Central memory CD4-positive, alpha-beta T cell (primary cell): ENCODE data around the gene ICAM1.
A peak's percentile ranks its signal among the peaks of the same experiment; 100 is the strongest.

ENCODE experiments used
- DNase-seq: peaks from one replicate; pipeline ENCODE4 v3.0.0; 2022

ICAM1 gene

DNA sequence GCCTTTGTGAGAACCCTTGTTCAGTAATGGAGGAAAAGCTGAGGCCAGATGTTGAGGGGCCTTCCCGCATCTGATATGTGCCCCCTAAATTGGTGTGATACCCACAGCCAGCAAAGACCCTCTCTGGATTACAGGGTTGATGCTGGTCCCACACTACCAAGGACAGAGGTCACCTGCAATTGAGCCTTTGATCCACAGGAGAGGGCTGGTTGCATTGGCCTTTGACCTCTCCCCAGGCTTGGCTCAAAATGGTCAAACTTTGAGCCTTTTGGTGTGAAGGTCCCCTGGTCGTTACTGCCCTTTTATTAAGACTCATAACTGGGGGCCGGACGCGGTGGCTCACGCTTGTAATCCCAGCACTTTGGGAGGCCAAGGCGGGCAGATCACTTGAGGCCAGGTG lies 27.3 kb upstream of the ICAM1 start:
- no peak for DNase-seq

- DNase-seq = no peak
Observed at GRCh38 chr19:10245189-10245939, 25.6 kb upstream of the ICAM1 start.

GRCh38 chr19:10246511-10246910 lies 24.4 kb upstream of the ICAM1 start:
- no peak for DNase-seq

- DNase-seq = peak; percentile 97
Observed at GRCh38 chr19:10251792-10252694, 18.9 kb upstream of the ICAM1 start, which contains the start of gene MRPL4. TSS of gene MRPL4 (plus strand) at chr19:10252214. CDS start at chr19:10252254, 40 bp downstream.

DNA sequence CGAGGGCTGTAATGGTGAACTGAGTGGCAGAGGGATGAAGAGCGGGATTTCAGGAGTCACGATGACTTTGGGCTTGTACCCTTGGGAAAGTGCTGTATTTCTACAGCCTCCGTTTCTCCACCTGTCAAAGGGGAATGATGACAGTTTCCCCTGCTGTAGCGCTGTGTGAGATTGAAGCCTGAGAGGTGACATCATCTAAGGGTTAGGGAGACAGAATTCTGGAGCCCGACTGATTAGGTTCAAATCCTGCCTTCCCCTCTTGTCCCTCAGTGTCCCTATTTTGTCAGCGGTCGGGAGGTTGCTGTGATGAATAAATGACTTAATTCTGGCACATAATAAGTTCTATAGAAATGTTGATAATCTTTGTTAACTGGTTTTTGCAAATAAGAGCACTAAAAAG lies 18.2 kb upstream of the ICAM1 start:
- DNase-seq = no peak

DNA sequence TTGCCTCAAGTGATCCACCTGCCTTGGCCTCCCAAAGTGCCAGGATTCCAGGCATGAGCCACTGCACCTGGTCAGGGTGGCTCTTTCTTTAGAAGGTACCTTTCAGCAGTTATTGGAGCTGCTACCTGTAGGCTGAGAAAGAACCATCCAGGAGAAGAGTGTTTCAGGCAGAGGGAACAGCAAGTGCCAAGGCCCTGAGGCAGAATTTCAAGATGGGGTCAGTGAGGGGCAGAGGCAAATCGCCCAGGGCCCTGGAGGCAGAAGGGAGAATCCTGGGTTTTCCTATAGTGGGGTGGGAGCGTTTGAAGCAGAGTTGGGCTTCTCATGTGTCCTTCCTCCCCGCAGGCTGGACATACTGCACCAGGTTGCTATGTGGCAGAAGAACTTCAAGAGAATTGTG lies 16.7 kb upstream of the ICAM1 start:
- no peak for DNase-seq

GRCh38 chr19:10255358-10255757 lies 15.6 kb upstream of the ICAM1 start:
- no peak for DNase-seq

DNA sequence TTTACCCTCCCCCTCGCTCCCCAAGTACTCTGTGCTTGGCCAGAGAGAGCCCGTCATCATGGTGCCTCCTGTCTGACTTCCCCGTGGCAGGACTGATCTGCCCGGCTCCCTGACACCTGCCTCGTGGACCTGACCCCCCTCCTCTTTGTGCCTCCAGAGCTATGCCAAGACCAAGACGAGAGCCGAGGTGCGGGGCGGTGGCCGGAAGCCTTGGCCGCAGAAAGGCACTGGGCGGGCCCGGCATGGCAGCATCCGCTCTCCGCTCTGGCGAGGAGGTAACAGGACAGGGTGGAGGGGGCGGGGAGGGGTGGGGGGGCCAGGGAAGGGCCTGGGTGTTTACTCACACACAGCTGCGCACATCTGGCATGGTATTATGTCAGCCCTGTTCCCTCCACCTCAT lies 14.4 kb upstream of the ICAM1 start:
- DNase-seq = no peak

GRCh38 chr19:10256970-10257615 lies 13.8 kb upstream of the ICAM1 start:
- DNase-seq = no peak

DNA sequence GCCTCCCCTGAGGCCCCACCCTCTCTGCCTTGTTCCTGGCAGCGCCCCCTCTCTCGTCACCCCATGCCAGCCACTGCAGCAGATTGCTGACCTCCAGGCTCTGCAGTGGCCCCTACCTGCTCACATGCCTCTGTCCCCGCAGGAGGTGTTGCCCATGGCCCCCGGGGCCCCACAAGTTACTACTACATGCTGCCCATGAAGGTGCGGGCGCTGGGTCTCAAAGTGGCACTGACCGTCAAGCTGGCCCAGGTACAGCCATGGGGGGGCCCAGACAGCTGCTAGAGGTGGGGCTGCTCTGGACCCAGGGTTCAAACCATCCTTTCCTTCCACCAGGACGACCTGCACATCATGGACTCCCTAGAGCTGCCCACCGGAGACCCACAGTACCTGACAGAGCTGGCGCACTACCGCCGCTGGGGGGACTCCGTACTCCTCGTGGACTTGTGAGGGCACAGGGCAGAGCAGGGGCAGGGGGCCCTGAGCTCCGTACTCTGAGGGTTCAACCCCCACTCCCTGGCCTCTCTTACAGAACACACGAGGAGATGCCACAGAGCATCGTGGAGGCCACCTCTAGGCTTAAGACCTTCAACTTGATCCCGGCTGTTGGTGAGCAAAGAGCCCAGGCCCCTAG lies 12.7 kb upstream of the ICAM1 start:
- no peak for DNase-seq

DNA sequence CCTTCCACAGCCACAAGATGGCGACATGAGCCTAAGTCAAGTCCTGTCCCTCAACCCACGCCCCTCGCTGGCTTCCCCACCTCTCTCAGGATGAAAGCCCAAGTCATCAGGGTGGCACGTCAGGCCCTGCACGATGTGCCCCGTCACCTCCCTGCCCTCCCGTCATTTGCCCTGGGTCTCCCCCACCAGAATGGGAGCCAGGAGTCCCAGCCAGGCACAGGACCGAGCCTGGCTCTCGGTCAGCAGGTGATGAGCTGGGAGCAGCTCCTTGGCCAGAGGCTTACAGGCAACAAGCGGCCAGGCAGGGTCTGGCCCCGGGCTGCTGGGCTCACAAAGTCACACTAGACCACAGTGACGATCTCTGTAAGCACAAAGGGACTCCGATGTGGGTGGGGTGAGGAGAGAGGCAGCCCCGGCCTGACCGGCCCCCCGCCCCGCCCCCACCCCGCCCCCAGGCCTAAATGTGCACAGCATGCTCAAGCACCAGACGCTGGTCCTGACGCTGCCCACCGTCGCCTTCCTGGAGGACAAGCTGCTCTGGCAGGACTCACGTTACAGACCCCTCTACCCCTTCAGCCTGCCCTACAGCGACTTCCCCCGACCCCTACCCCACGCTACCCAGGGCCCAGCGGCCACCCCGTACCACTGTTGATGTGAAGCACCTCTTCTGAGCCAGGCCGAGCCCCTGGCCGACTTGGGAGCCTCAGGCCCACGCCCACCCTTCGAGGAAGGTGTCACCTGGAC lies 11.6 kb upstream of the ICAM1 start:
- peak; percentile 82 for DNase-seq

DNA sequence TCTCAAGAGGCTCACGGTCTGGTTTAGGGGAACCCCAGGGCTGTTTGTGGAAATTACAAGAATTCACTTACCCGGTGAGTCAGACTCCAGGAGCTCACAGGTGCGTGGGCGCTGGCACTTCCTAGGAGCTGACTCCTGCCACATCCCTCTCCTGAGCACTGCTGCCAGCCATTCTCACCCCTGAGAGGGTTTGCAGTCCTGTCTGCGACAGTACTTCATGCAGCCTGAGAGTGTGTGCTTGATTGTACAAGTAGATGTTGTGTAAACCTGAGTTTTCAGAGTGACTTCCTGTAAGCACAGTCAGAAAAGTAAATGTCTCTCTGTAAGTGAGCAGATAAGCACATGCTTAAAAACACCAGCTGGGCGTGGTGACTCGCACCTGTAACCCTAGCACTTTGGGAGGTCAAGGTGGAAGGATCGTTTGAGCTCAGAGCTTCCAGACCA lies 10.8 kb upstream of the ICAM1 start:
- no peak for DNase-seq

- no peak for DNase-seq
Observed at GRCh38 chr19:10262771-10263170, 8.1 kb upstream of the ICAM1 start.

GRCh38 chr19:10266706-10267105 lies 4.2 kb upstream of the ICAM1 start:
- no peak for DNase-seq

- no peak for DNase-seq
Observed at GRCh38 chr19:10268071-10268470, 2.8 kb upstream of the ICAM1 start.

GRCh38 chr19:10269333-10270179 lies 1.4 kb upstream of the ICAM1 start:
- DNase-seq = peak; percentile 81

GRCh38 chr19:10270180-10270615 lies 722 bp upstream of the ICAM1 start:
- peak; percentile 68 for DNase-seq

DNA sequence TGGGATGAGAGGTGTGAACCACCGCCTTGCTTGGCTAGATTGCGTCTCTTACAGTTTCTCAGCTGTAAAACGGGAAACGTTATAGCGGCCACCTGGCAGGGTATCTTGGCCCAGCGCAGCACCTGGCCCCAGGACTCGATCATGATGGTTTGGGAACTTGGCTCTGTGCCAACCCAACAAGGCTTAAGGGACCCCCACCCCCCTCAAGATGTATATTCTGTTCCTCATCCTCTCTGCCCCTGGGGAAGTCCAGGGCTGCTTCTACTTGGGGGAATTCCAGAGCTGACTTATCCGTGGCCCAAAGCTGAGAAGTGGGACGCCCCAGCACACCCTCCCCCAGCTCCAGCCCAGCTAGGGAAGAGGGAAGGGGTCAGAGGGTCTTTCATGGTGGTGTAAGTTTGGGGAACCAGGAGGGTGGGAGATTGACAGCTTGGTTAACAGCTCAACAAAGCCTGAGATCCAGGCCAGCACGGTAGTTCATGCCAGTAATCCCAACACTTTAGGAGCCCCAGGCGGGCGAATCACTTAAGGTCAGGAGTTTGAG lies 695 bp downstream of the ICAM1 start:
- no peak for DNase-seq

GRCh38 chr19:10274589-10274988 lies 3.7 kb downstream of the ICAM1 start:
- DNase-seq = no peak

DNA sequence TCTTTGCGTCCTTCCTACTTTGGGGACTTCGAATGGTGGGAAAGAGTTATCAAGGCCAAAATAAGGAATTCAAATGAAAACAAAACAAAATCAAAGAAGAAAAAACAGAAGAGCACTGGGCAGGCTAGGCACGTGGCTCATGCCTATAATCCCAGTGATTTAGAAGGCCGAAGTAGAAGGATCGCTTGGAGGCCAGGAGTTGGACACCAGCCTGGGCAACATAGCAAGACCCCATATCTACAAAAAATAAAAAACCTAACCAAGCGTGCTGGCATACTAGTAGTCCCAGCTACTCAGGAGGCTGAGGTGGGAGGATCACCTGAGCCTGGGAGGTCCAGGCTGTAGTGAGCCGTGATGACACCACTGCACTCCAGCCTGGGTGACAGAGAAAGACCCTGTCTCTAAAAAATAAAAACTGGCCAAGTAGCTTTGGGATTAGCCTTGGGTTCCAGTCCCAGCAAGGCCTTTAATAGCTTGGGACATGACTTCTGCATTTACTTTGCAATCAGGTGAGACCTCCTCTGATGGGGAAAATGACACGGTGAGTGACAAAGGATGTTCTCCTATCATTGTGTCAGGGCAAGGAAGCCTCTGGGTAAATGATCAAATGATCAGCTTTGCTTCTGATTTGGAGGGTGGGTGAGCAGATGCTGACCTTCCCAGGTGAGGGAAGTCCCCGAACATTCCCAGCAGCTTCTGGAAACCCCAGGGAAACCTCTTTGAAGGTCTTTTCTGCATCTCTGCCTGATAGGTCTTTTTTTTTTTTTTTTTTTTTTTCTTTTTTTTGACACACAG lies 7.1 kb downstream of the ICAM1 start:
- no peak for DNase-seq
